K562 (cell line): ENCODE data around the gene RNASEH2A. TPM values are rescaled to one million over a fixed set of nuclear protein-coding genes. Genes with fewer than 3 reads are reported as not detected.

Experiments
- BHLHE40 ChIP-seq: IDR thresholded peaks from 2 replicates; pipeline ENCODE4 v1.6.1; 2011; ENCODE audit warnings: low read length, improper control_type of control experiment
- EHMT2 ChIP-seq: fragments of 450-650 bp; IDR thresholded peaks from 2 replicates; pipeline ENCODE4 v1.6.1; 2018; ENCODE audit warnings: antibody characterized with exemption
- ELK3 ChIP-seq: fragments of 450-650 bp; formaldehyde crosslinking; IDR thresholded peaks from 2 replicates; pipeline ENCODE4 v1.4.0; 2020; ENCODE audit warnings: mild to moderate bottlenecking
- ESRRA ChIP-seq: fragments of 450-650 bp; IDR thresholded peaks from 2 replicates; pipeline ENCODE4 v1.6.1; 2014; ENCODE audit warnings: low read depth, mild to moderate bottlenecking, moderate library complexity, borderline replicate concordance
- FIP1L1 ChIP-seq: fragments of 200-400 bp; formaldehyde crosslinking; IDR thresholded peaks from 2 replicates; pipeline ENCODE4 v1.6.1; 2018; ENCODE audit warnings: mild to moderate bottlenecking, low read depth, low read length; ENCODE audit not compliant: poor library complexity, severe bottlenecking
- MAX ChIP-seq: sonication (generic); formaldehyde crosslinking; IDR thresholded peaks from 2 replicates; pipeline ENCODE4 v1.9.0; 2022; ENCODE audit warnings: mild to moderate bottlenecking, missing genetic modification reagents
- NRF1 ChIP-seq, 2 experiments: fragments of 450-650 bp; IDR thresholded peaks in 1 of 2; conservative IDR thresholded peaks in 1 of 2; 2 replicates each; pipeline ENCODE4 v1.6.1; 2014; ENCODE audit warnings: mild to moderate bottlenecking in 2 of 2
- PHF21A ChIP-seq: fragments of 450-650 bp; IDR thresholded peaks from 2 replicates; pipeline ENCODE4 v1.6.1; 2017; ENCODE audit warnings: low read depth, borderline replicate concordance
- RBFOX2 ChIP-seq: fragments of 200-400 bp; formaldehyde crosslinking; IDR thresholded peaks from 2 replicates; pipeline ENCODE4 v1.6.1; 2017; ENCODE audit warnings: low read depth, mild to moderate bottlenecking, low read length, moderate library complexity
- SETDB1 ChIP-seq: IDR thresholded peaks from one replicate; pipeline ENCODE4 v1.6.1; 2012; ENCODE audit warnings: low read length, control low read depth, inconsistent platforms
- SIX5 ChIP-seq, 2 experiments: IDR thresholded peaks; 2 replicates each; pipeline ENCODE4 v1.6.1; 2011; ENCODE audit warnings: low read length in 2 of 2, borderline replicate concordance in 1 of 2, low read depth in 1 of 2, mild to moderate bottlenecking in 1 of 2, moderate library complexity in 1 of 2; ENCODE audit not compliant: insufficient read depth in 1 of 2
- SREBF1 ChIP-seq: fragments of 150-350 bp; IDR thresholded peaks from 2 replicates; pipeline ENCODE4 v1.6.1; 2014; ENCODE audit warnings: antibody characterized with exemption, low read depth, low read length, borderline replicate concordance
- USF1 ChIP-seq: sonication (generic); formaldehyde crosslinking; IDR thresholded peaks from 2 replicates; pipeline ENCODE4 v1.9.0; 2022; ENCODE audit warnings: mild to moderate bottlenecking, missing genetic modification reagents
- ZBTB8A ChIP-seq: fragments of 450-650 bp; IDR thresholded peaks from 2 replicates; pipeline ENCODE4 v1.6.1; 2018; ENCODE audit warnings: mild to moderate bottlenecking, moderate library complexity; ENCODE audit not compliant: partially characterized antibody
- ZNF318 ChIP-seq, 2 experiments: fragments of 450-650 bp; IDR thresholded peaks; 2 replicates each; pipeline ENCODE4 v1.6.1; 2016; ENCODE audit warnings: mild to moderate bottlenecking in 2 of 2, borderline replicate concordance in 1 of 2, low read depth in 1 of 2, moderate library complexity in 1 of 2
- ZNF780A ChIP-seq: fragments of 250-450 bp; sonication (Bioruptor Pico); IDR thresholded peaks from 2 replicates; pipeline ENCODE4 v1.5.0; 2021; ENCODE audit warnings: mild to moderate bottlenecking
- polyA plus RNA-seq, 8 experiments: library from polyadenylated mRNA; depleted of rRNA in 4 of 8; stranded (reverse) in 5 of 8; unstranded in 3 of 8; fragments of >200 nt; fragmentation: Nextera tagmentation in 2 of 8; fragmentation: Illumina TruSeq in 1 of 8; extraction: Ambion mirVana in 2 of 8; extraction: Trizol in 1 of 8; gene quantifications; 2 replicates each; pipeline versions ENCODE4 v1.2.1 to v1.2.3, GENCODE V29; 2011 to 2014; ENCODE audit warnings: inconsistent platforms in 1 of 8, missing spikeins in 1 of 8
- total RNA-seq, 7 experiments: library from RNA; depleted of rRNA in 6 of 7; stranded (reverse); fragments of >200 nt in 6 of 7; fragmentation: Illumina TruSeq in 2 of 7; extraction: Trizol in 2 of 7; gene quantifications; 2 replicates each; pipeline versions ENCODE4 v1.2.1 to v1.2.3, GENCODE V29; 2011 to 2021; ENCODE audit warnings: low replicate concordance in 1 of 7

RNASEH2A gene
- total and polyA plus RNA-seq, 9 of the 15 experiments (the other 6 are each of a cell fraction or from before 2014, with no cell fraction given): 22.3 to 78.0 (median 61.7) TPM

- TF ChIP-seq USF1 (CRISPR knock-in tag) (peak; percentile 82), SIX5 (IDR thresholded peaks at IDR 0.05; ENCODE audit: borderline replicate concordance in 1 of 2, insufficient read depth in 1 of 2, low read depth in 1 of 2, low read length in 2 of 2) (no peak), ZBTB8A (no peak), EHMT2 (no peak), SETDB1 (no peak), SREBF1 (0 out of 2 replicates have a peak, but pooled peaks have one; percentile 45), ELK3 (no peak), PHF21A (no peak), ZNF780A (no peak), RBFOX2 (peak; percentile 64), FIP1L1 (peak; percentile 44), BHLHE40 (peak; percentile 73), ZNF318 (IDR thresholded peaks at IDR 0.05; ENCODE audit: borderline replicate concordance in 1 of 2, low read depth in 1 of 2) (no peak), ESRRA (peak; percentile 56; the same call in 1 of the 2 replicates), MAX (peak; percentile 88), NRF1 (conservative IDR thresholded peaks at IDR 0.05 in 1 of 2, IDR thresholded peaks at IDR 0.05 in 1 of 2) (peak; percentile 82 to 87)
These were observed 41.1 kb downstream of the RNASEH2A start (continued) for GRCh38 chr19:12847159-12848139.
